MM.1S (cell line): Measurements from ENCODE around the gene TM4SF18.

Source experiments
- DNase-seq: peaks from one replicate; pipeline ENCODE4 v3.0.0-alpha.2; 2015
- H2AFZ ChIP-seq: fragments of 300-600 bp; sonication (generic); 2 replicates; pipeline ENCODE4 v1.6.0; 2016; ENCODE audit warnings: antibody characterized with exemption, low read length
- H3F3A ChIP-seq: fragments of 300-600 bp; sonication (generic); 2 replicates; pipeline ENCODE4 v1.6.1; 2016; ENCODE audit warnings: mild to moderate bottlenecking, antibody characterized with exemption, low read length, moderate library complexity, mixed read lengths; ENCODE audit not compliant: insufficient read depth
- H3K27ac ChIP-seq: fragments of 300-600 bp; sonication (generic); 2 replicates; pipeline ENCODE4 v1.5.1; 2016; ENCODE audit warnings: mild to moderate bottlenecking, low read length
- H3K27me3 ChIP-seq: fragments of 300-600 bp; sonication (generic); replicated peaks from 2 replicates; pipeline ENCODE4 v1.6.0; 2016; ENCODE audit warnings: low read length; ENCODE audit not compliant: insufficient read depth
- H3K36me3 ChIP-seq: fragments of 300-600 bp; sonication (generic); replicated peaks from 2 replicates; pipeline ENCODE4 v1.6.1; 2016; ENCODE audit warnings: mild to moderate bottlenecking, low read length, mixed read lengths; ENCODE audit not compliant: insufficient read depth
- H3K4me1 ChIP-seq: fragments of 300-600 bp; sonication (generic); 2 replicates; pipeline ENCODE4 v1.6.1; 2016; ENCODE audit warnings: low read length, mixed read lengths
- H3K4me2 ChIP-seq: fragments of 300-600 bp; sonication (generic); 2 replicates; pipeline ENCODE4 v1.6.0; 2016; ENCODE audit warnings: low read depth, low read length
- H3K4me3 ChIP-seq: fragments of 300-600 bp; sonication (generic); 2 replicates; pipeline ENCODE4 v1.5.1; 2016; ENCODE audit warnings: low read length, mixed read lengths
- H3K79me2 ChIP-seq: fragments of 300-600 bp; sonication (generic); 2 replicates; pipeline ENCODE4 v1.6.1; 2016; ENCODE audit warnings: mixed run types, low read length, mixed read lengths
- H3K9ac ChIP-seq: fragments of 300-600 bp; sonication (generic); 2 replicates; pipeline ENCODE4 v1.6.1; 2016; ENCODE audit warnings: low read length, mixed read lengths
- H3K9me2 ChIP-seq: fragments of 300-600 bp; sonication (generic); replicated peaks from 2 replicates; pipeline ENCODE4 v1.6.1; 2016; ENCODE audit warnings: mild to moderate bottlenecking, low read length, mixed read lengths; ENCODE audit not compliant: insufficient read depth
- H3K9me3 ChIP-seq: fragments of 300-600 bp; sonication (generic); replicated peaks from 2 replicates; pipeline ENCODE4 v1.6.1; 2016; ENCODE audit warnings: mild to moderate bottlenecking, low read length, mixed read lengths; ENCODE audit not compliant: insufficient read depth
- H4K20me1 ChIP-seq: fragments of 300-600 bp; sonication (generic); 2 replicates; pipeline ENCODE4 v1.6.1; 2016; ENCODE audit warnings: mild to moderate bottlenecking, low read length, moderate library complexity, mixed read lengths; ENCODE audit not compliant: insufficient read depth
- CTCF ChIP-seq: fragments of 300-600 bp; sonication (generic); IDR thresholded peaks from 2 replicates; pipeline ENCODE4 v1.5.1; 2016; ENCODE audit warnings: antibody characterized with exemption, low read length, mixed read lengths
- EZH2 ChIP-seq: fragments of 300-600 bp; sonication (generic); optimal IDR thresholded peaks from 2 replicates; pipeline ENCODE3; 2017; ENCODE audit warnings: low read depth, mild to moderate bottlenecking, antibody characterized with exemption, low read length, mixed read lengths
- EZH2phosphoT487 ChIP-seq: fragments of 300-600 bp; sonication (generic); IDR thresholded peaks from 2 replicates; pipeline ENCODE4 v1.6.1; 2018; ENCODE audit warnings: antibody characterized with exemption, low read length

TM4SF18 gene

GRCh38 chr3:149296972-149297371 is 36.5 kb downstream of the TM4SF18 start:
- no peaks in the 10 kb centered on the region for H3K9me2 ChIP-seq
- no peak overlapping the region for H3K4me3 ChIP-seq
- TF ChIP-seq EZH2 (no peak), CTCF (no peak), EZH2phosphoT487 (no peak)
- H3K27ac ChIP-seq = no peak overlapping the region
- no peaks in the 10 kb centered on the region for H3K27me3 ChIP-seq
- no peaks in the 10 kb centered on the region for H3F3A ChIP-seq
- H4K20me1 ChIP-seq = no peaks in the 10 kb centered on the region
- no peak overlapping the region for H2AFZ ChIP-seq
- DNase-seq = no peak
- H3K9ac ChIP-seq = no peak overlapping the region
- peaks cover 9% of the 10 kb centered on the region; the same call in 1 of the 2 replicates for H3K4me1 ChIP-seq
- H3K9me3 ChIP-seq = no peaks in the 10 kb centered on the region
- no peak overlapping the region for H3K4me2 ChIP-seq
- H3K36me3 ChIP-seq = no peaks in the 10 kb centered on the region
- no peaks in the 10 kb centered on the region for H3K79me2 ChIP-seq

- no peak overlapping the region for H3K9ac ChIP-seq
These were observed 40.8 kb downstream of the TM4SF18 start for GRCh38 chr3:149292666-149293065.

GRCh38 chr3:149291178-149291577 is 42.3 kb downstream of the TM4SF18 start:
- DNase-seq = peak; percentile 29
- H3K4me3 ChIP-seq = no peak overlapping the region
- no peak for TF ChIP-seq EZH2phosphoT487
- peak; percentile 65 for TF ChIP-seq CTCF

More at GRCh38 chr3:149292666-149293065, 40.8 kb downstream of the TM4SF18 start:
- Histone ChIP-seq H3K27me3 (no peaks in the 10 kb centered on the region), H3K4me3 (no peak overlapping the region), H3K4me2 (no peak overlapping the region), H3K36me3 (no peaks in the 10 kb centered on the region), H3K9me2 (no peaks in the 10 kb centered on the region), H3K4me1 (no peaks in the 10 kb centered on the region), H2AFZ (no peak overlapping the region), H3K27ac (no peak overlapping the region), H3K9me3 (no peaks in the 10 kb centered on the region), H3F3A (no peaks in the 10 kb centered on the region), H4K20me1 (no peaks in the 10 kb centered on the region), H3K79me2 (no peaks in the 10 kb centered on the region)
- TF ChIP-seq EZH2 (no peak), EZH2phosphoT487 (no peak), CTCF (no peak)
- DNase-seq = no peak

More at GRCh38 chr3:149291178-149291577, 42.3 kb downstream of the TM4SF18 start:
- Histone ChIP-seq H3K27me3 (no peaks in the 10 kb centered on the region), H4K20me1 (no peaks in the 10 kb centered on the region), H3K4me2 (no peak overlapping the region), H2AFZ (no peak overlapping the region), H3K9ac (no peak overlapping the region), H3K9me3 (no peaks in the 10 kb centered on the region), H3K79me2 (no peaks in the 10 kb centered on the region), H3K9me2 (no peaks in the 10 kb centered on the region), H3K27ac (no peak overlapping the region), H3K36me3 (no peaks in the 10 kb centered on the region), H3F3A (no peaks in the 10 kb centered on the region), H3K4me1 (no peaks in the 10 kb centered on the region)
